ENCODE results near the gene CELA3A.
"Not testable (repeated sequence)": the region's sequence is repeated elsewhere in the genome, so short reads cannot be mapped to it uniquely, and the experiment has no call there.

CELA3A gene

DNA sequence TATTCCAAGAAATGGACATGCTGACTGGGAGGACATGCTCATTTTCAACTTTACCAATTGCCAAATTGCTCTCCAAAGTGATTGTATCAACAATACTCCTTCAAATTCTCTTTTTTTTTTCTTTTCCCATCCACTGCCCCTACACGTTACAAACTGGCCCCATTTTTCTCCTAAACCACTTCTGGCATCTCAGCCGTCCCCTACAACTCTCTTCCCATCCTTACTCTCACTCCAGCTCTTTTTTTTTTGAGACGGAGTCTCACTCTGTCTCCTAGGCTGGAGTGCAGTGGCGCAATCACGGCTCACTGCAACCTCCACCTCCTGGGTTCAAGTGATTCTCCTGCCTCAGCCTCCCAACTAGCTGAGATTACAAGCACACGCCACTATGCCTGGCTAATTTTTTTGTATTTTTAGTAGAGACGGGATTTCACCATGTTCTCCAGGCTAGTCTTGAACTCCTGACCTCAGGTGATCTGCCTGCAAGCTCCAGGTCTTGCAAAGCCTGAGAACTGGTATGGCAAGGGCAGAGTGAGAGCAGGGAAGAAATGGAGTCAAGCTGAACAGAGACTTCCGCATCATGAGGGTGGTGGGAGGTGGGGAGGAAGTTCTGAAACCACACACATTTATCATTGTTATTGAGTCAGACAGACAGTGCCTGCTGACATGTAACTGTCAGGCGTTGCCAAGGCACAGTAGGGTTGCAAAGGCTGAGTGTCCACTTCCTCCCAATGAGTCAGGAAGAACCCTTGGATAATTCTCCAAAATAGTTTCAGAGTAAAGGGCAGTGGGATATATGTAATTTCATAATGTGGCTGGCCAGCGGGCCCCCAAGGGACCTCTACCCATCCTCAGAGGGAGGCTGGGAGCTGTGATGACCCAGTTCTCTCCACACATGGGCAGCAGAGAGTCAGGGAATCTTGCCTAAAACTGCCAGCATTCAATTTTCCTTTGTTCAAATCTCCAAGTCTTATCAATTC is 17.4 kb downstream of the CELA3A start:
- peak in 2 of 58 donors; percentile 5 to 10 for DNase-seq

DNA sequence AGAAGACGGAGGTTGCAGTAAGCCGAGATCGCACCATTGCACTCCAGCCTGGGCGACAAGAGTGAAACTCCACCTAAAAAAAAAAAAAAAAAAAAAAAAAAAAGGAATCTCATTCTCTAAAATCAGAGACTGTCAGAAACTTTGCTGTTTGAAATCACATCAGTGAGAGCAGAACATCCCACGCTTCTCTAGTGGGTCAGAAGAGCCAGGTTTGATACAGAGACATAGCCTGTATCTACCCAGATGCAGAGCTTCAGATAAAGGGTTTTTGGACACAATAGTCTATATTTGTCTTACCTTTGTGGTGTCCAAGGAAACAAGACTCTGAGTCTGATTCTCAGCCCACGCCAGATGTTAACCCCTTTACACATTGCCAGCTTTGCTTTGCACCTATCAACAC is 19.6 kb downstream of the CELA3A start:
- DNase-seq, result no peak

DNA sequence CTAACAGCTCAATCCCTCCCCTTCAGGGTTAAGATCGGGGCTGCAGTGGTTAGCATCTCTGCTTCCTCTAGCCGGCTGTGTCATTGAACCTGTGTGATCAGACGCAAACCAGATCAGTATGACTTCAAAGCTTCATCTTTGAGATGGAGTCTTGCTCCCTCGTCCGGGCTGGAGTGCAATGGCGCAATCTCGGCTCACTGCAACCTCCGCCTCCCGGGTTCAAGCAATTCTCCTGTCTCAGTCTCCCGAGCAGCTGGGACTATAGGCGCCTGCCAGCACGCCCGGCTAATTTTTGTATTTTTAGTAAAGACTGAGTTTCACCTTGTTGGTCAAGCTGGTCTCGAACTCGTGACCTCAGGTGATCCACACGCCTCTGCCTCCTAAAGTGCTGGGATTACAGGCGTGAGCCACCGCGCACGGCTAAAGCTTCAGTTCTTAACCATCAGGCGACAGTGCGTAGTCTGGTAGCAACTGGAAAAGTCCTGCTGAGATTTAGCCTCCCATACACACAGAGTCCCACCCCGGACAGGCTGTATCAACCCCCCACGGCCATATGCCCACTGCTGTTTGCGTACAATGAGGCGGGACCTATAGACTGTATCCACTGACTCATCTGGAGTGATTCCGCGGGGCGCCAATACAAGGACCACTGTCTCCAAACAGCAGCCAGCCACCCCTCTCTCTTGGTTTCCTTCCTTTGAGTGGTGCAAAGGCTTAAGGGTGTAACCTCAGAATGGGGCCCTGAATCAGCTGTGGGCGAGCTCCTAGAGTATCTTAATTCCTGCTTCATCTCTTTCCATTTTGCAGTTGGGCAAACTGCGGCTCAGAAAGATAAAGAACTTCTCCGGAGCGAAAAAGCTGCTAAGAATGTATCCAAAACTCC is 23.3 kb downstream of the CELA3A start:
- peak in 39 of 58 donors; percentile 29 to 84 (median 68) for DNase-seq

DNA sequence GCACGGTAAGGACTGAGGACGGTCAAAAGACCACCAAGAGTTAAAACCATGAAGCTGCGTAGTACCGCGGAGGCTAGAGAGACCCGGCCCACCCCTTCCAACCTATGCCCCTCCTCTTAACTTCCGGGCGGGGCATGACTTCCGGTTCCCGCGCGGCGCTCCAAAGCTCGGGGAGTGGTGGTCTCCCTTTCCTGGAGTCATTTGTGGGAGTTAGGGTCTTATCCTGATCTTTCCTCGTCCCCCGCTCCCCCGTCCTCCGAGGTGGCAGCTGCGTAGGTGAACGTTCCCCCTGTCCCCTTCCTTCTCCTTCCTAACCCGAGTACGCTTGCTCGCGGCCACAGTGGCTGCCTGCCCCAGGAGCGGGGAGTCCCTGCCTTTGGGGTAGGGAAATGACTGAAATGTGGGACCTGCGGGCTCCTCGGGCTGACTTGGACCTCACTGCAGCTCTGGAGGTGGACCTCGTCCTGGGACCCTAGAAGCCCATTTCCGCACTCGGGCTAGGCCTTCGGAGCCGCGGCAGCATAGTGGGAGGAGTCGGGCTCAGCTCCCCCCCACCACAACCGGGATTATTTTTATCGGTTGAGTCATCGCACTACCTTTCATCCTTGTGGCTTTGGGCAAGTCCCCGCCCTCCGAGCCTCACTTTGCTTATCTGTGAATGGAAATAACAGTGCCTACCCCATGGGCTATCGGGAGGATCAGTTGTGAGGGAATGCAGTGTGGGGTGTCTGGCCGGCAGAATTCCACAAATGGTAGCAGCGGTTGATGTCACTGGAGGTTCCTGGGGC is 24.1 kb downstream of the CELA3A start:
- peak; percentile 36 to 94 (median 80) for DNase-seq

DNA sequence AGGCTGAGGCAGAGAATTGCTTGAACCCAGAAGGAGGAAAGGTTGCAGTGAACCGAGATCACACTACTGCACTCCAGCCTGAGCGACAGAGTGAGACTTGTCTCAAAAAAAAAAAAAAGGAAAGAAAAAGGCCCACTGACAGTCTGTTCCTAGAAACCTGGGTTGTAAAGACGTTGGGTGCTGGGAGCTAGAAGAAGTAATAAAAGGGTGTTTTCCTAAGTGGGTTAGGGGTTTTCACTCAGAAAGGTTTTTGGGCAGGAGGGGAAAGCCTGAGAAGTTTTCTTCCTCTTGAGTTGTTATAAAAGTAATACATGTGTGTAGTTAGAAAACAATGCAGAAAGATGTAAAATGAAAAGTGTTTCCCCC is 25.4 kb downstream of the CELA3A start:
- no peak for DNase-seq

DNA sequence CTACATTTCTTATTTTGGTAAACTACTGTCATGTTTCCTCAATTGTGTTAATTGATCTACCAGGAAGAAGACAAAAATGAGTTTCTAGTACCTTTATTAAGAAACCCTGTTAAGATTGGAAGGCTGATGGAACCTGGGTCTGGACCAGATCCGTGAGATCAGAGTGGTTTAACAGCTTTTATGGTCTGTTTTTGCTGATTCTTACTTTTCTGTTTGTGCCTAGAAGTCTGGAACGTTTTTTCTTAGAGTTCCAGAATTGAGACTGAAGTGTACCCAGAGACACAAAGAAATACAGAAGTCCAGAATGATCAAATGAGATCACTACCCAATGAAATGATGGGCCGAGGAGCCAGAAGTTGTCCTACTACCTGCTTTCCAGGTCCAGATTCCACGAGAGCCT is 28.6 kb downstream of the CELA3A start:
- no peak for DNase-seq

DNA sequence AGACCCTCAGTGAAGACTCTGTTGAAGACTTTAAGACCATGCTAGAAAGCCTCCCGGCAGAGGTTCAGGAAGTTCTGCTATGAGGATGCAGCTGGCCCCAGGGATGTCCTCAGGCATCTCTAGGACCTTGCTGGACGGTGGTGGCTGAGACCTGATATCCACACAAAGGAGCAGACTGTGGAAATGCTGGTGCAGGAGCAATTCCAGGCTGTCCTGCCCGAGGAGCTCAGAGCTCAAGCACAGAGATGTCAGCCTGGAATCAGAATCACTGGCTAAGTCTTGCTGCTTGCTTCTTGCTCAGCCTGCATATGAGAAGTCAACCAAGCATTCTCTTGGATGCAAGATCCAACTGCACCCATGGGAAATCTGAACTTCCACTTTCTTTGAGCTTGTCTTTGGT is 29.0 kb downstream of the CELA3A start:
- no peak for DNase-seq

DNA sequence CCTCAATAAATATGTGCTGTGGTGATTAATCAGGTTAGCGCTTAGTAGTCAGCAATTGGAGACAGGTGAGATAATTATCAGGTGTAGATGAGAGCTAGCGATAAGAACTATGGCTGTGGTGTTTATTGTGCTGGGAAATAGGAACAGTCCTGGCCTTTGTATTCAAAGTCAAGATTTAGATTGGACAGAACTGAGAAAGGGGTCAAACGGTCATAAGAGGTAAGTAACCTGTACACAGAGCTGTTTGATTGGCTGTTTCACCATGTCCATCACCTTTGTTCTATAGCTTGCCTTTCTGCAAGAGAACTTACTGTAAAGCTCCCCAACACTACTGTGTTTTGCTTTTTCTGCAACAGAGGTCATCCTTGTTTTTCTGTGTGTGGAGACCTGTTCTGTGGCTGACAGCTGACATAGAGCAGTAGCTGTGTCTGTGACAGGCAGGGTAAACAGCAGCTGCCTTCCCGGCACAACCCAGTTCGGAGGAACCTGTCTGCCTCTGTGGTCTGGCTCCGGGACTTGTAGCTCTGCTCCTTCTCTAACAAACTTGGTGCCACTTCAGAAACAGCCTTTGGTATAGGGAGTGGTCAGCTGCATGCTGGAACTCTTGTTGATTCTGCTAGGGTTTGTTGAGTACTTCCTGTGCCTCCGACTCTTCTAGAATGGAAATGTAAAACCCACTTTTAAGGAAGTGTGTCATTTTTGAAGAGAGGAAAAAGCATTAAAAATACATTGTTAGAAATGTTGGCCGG is 29.9 kb downstream of the CELA3A start:
- no peak for DNase-seq

DNA sequence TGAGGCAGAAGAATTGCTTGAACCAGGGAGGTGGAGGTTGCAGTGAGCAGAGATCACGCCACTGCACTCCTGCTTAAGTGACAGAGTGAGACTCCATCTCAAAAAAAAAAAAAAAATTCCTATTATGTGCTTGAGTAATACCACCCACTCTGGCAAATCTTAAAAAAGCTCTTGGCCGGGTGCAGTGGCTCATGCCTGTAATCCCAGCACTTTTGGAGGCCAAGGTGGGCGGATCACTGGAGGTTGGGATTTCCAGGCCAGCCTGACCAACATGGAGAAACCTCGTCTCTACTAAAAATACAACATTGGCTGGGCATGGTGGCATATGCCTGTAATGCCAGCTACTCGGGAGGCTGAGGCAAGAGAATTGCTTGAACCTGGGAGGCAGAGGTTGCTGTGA is 33.4 kb downstream of the CELA3A start:
- not testable (repeated sequence) for DNase-seq

DNA sequence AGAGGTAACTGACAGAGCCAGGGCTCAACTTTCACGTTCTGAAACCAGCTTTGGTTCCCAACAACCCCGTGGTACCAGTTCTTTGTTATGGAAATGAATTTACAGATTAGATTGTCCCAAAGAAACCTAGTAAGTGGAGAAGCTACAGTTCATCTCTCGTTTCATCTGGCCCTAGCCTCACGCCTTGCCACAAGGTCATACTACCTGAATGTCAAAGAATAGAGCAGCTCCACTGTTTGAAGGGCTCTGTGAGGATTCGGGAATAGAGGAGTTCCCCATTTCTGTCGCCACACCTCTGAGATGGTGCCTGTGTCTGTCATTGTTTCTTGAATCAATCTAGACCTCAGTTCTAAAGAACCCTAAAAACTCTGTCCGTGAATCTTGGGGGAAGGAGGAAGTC is 36.1 kb downstream of the CELA3A start:
- no peak for DNase-seq

DNA sequence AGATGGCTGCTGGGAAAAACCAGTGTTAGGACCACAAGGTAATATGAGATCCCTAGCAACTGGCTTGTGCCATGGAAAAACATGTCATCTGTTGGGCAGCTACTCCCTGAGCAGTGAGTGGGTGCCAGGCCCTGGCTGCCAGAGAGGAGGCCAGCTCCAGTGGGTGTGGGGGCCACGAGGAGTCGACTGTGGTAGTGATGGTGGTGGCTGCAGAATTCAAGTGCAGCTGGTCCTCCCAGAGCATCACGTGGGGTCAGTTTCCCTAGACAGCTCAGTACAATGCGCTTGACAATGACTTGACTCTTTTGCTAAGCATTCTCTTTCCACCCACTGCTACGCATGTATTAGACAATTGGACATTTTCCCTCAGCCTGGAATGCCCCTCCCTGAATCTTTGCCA is 36.6 kb downstream of the CELA3A start:
- DNase-seq, result peak in 27 of 58 donors; percentile 10 to 73 (median 26)

DNA sequence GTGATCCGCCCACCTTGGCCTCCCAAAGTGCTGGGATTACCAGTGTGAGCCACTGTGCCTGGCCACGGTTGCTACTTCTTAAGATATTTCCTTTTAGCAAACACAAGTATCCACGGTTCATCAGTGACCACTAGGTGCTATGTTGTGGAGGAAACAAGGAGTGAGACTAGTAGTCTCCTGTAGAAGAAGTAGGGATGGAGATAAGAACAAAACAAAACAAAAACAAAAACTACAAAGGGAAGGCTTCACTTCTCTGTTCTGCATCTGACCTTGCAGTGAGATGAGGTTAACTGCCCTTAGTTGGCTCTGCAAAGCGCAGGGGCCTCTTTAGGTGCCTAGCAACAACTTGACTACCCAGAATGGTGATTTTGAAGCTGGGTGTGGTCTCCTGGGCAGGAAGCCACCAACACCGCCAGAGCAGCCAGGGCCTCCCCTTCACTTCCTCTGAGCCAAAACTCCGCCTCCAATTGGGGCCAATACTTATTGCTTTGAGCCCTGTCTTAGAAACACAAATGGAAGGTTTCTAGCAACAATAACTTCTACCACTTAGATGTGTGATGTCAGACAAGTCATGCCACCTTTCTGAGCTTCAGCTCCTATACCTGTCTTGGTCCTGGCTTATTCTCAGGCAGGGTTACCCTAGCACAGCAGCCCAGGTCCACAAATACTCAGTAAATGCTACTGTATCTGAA is 38.3 kb downstream of the CELA3A start:
- DNase-seq, result peak in 12 of 58 donors; percentile 5 to 38 (median 12)

DNA sequence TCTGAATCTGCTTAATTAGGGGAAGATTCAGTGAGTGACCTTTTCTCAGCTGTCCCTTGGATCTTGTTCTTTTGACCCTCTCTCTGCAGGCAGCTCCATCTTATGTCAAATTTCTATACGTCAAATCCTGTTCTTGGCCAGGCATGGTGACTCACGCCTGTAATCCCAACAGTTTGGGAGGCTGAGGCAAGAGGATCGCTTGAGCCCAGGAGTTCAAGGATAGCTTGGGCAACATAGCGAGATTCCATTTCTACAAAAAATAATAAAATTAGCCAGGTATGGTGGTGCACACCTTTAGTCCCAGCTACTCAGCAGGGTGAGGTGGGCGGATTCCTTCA is 38.8 kb downstream of the CELA3A start:
- DNase-seq, result no peak

DNA sequence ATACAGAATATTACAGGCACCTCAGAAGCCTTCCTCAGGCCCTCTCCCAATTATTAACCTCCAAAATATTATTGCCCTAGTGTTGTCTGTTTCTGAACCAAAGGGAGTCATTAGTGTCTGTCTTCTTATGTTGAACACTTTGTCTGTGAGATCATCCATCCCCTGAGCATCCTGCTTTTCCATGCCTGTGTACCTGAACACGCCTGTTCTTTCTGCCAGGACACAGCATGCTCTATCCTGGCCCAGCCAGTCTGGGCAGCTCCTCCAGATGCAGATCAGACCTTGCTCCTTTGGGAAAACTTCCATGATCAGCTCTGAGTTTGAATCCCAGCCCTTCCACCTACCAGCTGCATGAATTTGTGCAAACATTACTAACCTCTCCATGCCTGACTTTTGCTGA is 40.0 kb downstream of the CELA3A start:
- no peak for DNase-seq

DNA sequence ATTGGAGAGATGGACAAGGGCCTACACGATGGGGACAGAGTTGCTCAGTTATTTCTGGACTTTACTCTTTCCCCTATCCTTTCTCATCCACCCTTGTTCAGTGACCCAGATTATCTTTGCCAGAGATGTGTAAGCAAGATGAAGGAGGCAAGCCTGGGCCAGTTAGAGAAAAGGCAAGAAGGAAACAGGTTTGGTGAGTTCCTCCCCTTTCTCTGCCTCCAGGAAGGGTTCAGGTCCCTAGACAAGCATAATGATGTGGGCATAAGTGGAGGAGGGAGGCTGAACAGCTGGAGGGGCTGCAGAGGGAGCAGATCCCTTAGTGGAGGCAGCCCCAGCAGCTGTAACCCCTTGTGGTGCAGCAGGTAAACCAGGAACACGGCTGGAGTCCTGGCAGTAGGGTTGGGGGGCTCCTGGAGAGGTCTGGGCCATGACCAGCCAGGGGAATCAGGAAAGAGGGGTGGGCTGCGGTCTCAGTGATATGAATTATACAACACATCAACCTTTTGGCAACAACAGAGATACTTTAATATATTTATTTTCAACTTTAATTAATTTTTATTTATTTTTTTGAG is 41.8 kb downstream of the CELA3A start:
- DNase-seq, result no peak

DNA sequence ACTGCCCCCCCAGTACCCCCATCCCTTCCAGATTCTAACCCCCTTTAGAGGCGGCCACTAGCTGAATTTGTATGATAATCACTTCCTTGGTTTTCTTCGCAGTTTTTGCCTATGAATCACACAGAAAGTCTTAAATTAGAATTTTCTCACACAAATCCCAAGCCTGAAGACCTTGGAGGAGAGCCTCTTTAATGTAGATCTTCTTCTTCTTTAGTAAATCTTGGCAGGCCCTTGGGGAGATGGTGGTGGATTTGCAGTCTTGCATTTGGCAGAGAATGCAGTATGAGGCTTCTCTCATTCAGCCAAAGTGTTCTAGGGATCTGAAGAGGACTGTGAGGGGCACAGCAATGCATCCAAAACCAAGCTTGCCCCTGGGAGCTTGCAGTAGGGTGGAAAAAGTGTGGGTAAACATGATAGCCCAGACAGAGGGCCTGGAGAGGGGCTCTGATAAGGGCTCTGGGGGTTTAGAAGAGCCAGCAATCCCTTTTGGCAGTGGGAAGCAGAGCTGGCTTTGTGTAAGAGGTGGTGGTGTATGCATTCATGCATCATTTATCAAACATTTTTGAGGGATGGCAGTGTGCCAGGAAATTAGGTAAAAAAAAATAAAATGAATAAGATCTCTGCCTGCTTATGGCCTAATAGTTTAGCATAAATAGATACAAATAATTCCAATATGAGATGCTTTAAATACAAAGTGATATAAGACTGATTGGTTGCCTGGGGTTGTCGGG is 43.4 kb downstream of the CELA3A start:
- peak in 9 of 58 donors; percentile 1 to 60 (median 7) for DNase-seq

DNA sequence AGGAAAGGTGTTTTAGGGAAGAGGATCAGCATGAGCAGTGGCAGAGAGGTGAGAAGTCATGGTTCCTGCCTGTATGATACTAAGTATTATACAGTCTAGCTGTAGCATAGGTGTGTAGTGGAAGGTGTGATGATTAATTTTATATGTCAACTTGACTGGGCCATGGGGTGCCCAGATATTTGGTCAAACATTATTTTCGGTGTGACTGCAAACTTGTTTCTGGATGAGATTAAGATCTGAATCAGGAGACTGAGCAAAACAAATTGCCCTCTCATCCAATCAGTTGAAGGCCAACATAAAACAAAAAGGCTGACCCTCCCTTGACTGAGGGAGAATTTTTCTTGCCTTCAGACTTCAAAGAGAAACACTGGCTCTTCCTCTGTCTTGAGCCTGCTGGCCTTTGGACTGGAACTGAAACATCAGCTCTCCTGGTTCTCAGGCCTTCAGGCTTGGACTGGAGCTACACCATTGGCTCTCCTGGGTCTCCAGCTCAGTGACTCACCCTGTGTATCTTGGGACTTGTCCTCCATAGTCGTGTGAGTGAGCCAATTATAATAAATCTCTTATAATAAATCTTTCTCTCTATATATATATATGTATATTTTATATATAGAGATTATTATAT is 44.3 kb downstream of the CELA3A start:
- DNase-seq, result no peak

All from anterior cingulate cortex (tissue), 58 donors.